ENCODE data around the gene CPNE2. TPM values are rescaled to one million over a fixed set of nuclear protein-coding genes. Genes with fewer than 3 reads are reported as not detected.
A peak's percentile ranks its signal among the peaks of the same experiment; 100 is the strongest.
"Not testable (repeated sequence)": the region's sequence is repeated elsewhere in the genome, so short reads cannot be mapped to it uniquely, and the experiment has no call there.

CPNE2 gene
- total RNA-seq, 1 donor from 2014 or later, result 13.7 TPM

- DNase-seq, result peak; percentile 40
- Histone ChIP-seq H3K4me1 (peaks cover 57% of the 10 kb centered on the region), H3K36me3 (no peaks in the 10 kb centered on the region), H3K27ac (replicated peaks) (peak overlapping the region; percentile 95), H3K4me3 (peak overlapping the region; percentile 97), H3K9me3 (replicated peaks) (no peaks in the 10 kb centered on the region), H3K27me3 (ENCODE audit: low read depth) (no peaks in the 10 kb centered on the region)
- intact Hi-C loops (cut with micrococcal nuclease), result no loop called here
- TF ChIP-seq CTCF (IDR thresholded peaks at IDR 0.05; ENCODE audit: borderline replicate concordance), result no peak
Observed at GRCh38 chr16:57185446-57185944, 93.1 kb downstream of the CPNE2 start.

GRCh38 chr16:57185945-57186871 lies 93.8 kb downstream of the CPNE2 start, which contains the start of the genes PSME3IP1 and RSPRY1:
TSS of gene PSME3IP1 (minus strand) at chr16:57186039. CDS start at chr16:57173854, 12,185 bp downstream.
TSS of gene RSPRY1 (plus strand) at chr16:57186329. CDS start at chr16:57204659, 18,330 bp downstream.
- Histone ChIP-seq H3K9me3 (replicated peaks) (no peaks in the 10 kb centered on the region), H3K36me3 (no peaks in the 10 kb centered on the region), H3K4me3 (peak within 1 kb of the TSS; percentile 97), H3K27ac (replicated peaks) (peak within 1 kb of the TSS; percentile 95), H3K27me3 (ENCODE audit: low read depth) (no peaks in the 10 kb centered on the region), H3K4me1 (peaks cover 64% of the 10 kb centered on the region)
- TF ChIP-seq CTCF (IDR thresholded peaks at IDR 0.05; ENCODE audit: borderline replicate concordance), result no peak
- peak; percentile 96 for DNase-seq
- intact Hi-C loops (cut with micrococcal nuclease), result no loop called here

GRCh38 chr16:57186872-57187854 lies 94.8 kb downstream of the CPNE2 start:
- Histone ChIP-seq H3K27ac (replicated peaks) (peak overlapping the region; percentile 95), H3K36me3 (no peaks in the 10 kb centered on the region), H3K27me3 (ENCODE audit: low read depth) (no peaks in the 10 kb centered on the region), H3K4me1 (peaks cover 73% of the 10 kb centered on the region), H3K9me3 (replicated peaks) (no peaks in the 10 kb centered on the region), H3K4me3 (peak overlapping the region; percentile 97)
- intact Hi-C loops (cut with micrococcal nuclease), result no loop called here
- no peak for TF ChIP-seq CTCF (IDR thresholded peaks at IDR 0.05; ENCODE audit: borderline replicate concordance)
- no peak for DNase-seq

- Histone ChIP-seq H3K27ac (replicated peaks) (peak overlapping the region; percentile 95), H3K4me1 (peaks cover 82% of the 10 kb centered on the region), H3K4me3 (peak overlapping the region; percentile 97)
- H3K9me3 ChIP-seq (replicated peaks); intact Hi-C loops (cut with micrococcal nuclease); DNase-seq; H3K36me3 ChIP-seq; H3K27me3 ChIP-seq (ENCODE audit: low read depth): not testable (repeated sequence)
Observed at GRCh38 chr16:57187902-57188710, 95.7 kb downstream of the CPNE2 start.

- intact Hi-C loops (cut with micrococcal nuclease), result no loop called here
- Histone ChIP-seq H3K4me1 (peaks cover 82% of the 10 kb centered on the region), H3K36me3 (no peaks in the 10 kb centered on the region), H3K27me3 (ENCODE audit: low read depth) (no peaks in the 10 kb centered on the region), H3K27ac (replicated peaks) (no peak overlapping the region), H3K9me3 (replicated peaks) (no peaks in the 10 kb centered on the region), H3K4me3 (no peak overlapping the region)
- no peak for TF ChIP-seq CTCF (IDR thresholded peaks at IDR 0.05; ENCODE audit: borderline replicate concordance)
- DNase-seq, result no peak
Observed at GRCh38 chr16:57188711-57189002, 96.3 kb downstream of the CPNE2 start.

- H3K9me3 ChIP-seq (replicated peaks); intact Hi-C loops (cut with micrococcal nuclease); DNase-seq; H3K27me3 ChIP-seq (ENCODE audit: low read depth); H3K4me3 ChIP-seq; H3K36me3 ChIP-seq; H3K27ac ChIP-seq (replicated peaks): not testable (repeated sequence)
- peaks cover 82% of the 10 kb centered on the region for H3K4me1 ChIP-seq
Observed at GRCh38 chr16:57189527-57189926, 97.1 kb downstream of the CPNE2 start.
